Measurements from ENCODE around the gene BLVRB.
"Not testable (repeated sequence)": the region's sequence is repeated elsewhere in the genome, so short reads cannot be mapped to it uniquely, and the experiment has no call there.

BLVRB gene

DNA sequence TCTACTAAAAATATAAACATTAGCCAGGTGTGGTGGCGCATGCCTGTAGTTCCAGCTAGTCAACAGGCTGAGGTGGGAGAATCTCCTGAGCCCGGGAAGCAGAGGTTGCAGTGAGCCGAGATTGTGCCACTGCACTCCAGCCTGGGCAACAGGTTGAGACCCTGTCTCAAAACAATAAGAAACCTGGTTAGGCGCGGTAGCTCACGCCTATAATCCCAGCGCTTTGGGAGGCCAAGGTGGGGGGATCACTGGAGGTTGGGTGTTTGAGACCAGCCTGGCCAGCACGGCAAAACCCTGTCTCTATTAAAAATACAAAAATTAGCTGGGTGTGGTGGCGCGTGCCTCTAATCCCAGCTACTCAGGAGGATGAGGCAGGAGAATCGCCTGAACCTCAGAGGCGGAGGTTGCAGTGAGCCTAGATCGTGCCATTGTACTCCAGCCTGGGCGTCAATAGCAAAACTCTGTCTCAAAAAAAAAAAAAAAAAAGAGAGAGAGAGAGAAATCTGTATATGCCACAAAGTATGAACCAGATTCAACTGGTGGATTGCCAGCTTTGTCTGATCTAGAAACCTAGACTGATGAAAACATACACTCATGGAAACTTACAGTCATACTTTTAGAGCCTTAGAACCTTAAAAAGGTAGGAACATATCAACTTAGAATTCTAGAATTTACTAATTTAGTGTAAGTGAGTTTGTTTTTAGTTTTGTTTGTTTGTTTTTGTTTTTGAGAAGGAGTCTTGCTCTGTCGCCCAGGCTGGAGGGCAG lies 10.5 kb upstream of the BLVRB start:
- not testable (repeated sequence) for DNase-seq

DNA sequence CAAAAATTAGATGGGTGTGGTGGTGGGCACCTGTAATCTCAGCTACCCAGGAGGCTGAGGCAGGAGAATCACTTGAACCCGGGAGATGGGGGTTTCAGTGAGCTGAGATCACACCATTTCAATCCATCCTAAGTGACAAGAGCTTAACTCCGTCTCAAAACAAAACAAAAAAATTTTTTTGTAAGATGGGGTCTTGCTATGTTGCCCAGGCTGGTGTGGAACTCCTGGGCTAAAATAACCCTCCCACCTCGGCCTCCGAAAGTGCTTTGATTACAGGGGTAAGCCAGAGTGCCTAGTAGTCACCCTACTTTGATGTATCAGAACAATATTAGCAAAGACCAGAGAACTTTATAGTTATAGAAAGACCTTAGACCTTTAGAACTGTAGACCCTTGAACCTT lies 9.2 kb upstream of the BLVRB start:
- no peak for DNase-seq

DNA sequence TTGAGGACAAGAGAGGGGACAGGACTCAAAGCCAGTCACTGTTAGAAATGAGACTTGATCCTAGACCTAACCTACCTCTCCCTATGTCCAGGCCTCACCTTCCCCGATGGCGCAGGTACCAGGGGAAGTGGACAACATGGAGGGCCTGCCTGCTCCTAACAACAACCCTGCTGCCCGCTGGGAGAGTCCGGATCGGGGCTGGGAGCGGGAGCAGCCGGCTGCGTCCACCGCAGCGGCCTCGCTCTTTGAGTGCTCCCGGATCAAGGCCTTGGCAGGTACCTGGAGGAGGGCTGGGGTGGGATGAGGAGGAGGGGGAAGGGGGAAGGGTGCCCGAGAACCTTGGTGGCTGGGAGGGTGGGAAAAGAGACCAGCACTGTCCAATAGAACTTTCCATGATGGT lies 7.0 kb upstream of the BLVRB start:
- DNase-seq: no peak

DNA sequence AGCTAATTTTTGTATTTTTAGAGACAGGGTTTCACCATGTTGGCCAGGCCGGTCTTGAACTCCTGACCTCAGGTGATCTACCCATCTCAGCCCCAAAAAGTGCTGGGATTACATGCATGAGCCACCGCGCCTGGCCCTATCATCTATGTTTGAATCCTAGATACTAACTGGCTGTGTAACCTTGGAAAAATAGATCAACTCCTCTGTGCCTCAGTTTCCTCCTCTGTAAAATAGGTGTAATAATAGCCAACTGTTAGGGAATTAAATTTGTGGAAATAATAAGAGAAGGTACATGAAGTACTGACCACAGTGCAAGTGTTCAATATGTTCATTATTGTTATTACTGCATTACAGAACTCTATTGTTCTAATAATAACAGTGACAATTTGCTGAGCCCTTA lies 5.6 kb upstream of the BLVRB start:
- no peak for DNase-seq

DNA sequence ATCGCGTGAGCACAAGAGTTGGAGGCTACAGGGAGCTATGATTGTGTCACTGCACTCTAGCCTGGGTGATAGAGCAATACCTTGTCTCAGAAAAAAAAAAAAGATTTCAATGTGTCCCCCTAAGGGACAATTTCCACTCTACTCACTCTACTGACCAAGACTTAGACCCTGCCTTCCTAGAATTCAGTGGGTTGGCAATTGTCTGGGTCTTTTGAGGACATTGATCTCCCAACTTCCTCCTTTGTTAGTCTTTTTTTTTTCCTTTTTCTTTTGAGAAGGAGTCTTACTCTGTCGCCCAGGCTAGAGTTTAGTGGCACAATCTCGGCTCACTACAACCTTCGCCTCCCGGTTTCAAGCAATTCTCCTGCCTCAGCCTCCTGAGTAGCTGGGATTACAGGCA lies 3.5 kb upstream of the BLVRB start:
- DNase-seq: peak; percentile 27

DNA sequence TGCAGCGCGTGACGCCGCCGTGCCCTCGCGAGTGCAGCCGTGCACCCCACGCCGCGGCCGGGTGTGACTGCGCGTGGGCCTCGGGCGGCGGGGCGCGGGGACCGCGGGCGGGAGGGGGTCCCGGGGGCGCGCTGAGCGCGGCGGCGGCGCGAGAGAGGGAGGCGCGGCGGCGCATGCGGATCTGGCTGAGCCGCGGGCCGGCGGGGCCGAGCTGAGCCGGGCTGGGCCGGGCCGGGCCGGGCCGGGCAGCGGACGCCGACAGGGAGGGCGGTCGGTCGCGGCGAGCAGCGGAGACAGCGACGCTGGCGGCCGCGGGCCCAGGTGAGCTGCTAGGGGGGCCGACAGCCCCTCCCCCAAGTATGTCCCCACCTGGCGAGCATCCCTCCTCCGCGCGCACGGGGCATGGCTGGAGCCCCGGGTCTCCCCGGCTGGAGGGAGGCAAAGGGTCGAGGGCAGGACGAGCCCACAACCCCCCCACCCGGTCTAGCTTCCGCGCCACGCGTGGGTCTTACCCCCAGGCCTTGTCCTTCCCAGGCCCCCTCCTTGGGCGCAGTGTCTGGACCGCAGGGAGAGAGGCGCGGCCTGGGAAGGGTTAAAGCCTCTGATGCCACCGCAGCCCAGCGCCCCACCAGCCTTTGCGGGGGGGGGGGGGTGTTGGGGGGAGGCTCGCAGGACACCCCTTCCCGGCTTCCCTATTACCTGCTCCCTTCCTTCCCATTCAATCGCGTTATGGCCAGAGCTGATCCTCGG lies 1.6 kb upstream of the BLVRB start, which contains the start of gene SPTBN4:
TSS of gene SPTBN4 (plus strand) at position 17 of the 750 bp plus-strand sequence. CDS start 5,621 bp downstream, outside the sequence.
- no peak for DNase-seq

DNA sequence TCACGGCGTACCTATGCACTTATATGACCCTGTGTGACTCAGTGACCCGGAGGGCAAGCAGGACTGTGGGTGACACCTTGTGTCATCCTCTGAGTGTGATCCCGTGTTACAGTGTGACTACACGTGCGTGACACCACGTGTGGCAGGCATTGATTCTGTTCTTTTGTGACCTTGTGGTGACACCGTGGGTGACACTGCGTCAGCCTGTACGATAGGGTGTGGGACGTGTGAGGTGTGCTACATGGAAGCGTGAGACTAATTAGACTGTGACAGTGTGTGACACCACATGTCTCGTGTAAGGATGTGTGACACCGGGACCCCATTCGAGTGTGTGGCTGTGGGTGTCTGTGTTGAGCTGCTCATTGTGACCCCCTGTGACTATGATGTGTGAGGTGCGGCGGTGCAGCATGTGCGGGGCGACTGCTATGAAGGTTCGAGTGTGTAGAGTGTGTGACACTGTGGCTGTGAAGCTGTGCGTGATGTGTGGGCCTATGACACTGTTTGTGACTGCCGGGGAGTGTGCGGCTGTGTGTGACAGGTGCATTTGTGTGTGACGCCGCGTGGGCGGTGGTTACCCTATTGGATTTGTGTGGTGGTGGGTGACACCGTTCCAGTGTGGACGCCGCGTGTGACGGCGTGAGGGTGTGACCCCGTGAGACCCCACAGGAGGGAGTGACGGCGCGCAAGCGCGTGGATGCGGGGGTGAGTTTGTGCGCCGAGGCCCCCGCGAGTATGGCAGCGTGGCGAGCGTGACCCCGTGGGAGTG lies 857 bp upstream of the BLVRB start:
- DNase-seq: no peak

DNA sequence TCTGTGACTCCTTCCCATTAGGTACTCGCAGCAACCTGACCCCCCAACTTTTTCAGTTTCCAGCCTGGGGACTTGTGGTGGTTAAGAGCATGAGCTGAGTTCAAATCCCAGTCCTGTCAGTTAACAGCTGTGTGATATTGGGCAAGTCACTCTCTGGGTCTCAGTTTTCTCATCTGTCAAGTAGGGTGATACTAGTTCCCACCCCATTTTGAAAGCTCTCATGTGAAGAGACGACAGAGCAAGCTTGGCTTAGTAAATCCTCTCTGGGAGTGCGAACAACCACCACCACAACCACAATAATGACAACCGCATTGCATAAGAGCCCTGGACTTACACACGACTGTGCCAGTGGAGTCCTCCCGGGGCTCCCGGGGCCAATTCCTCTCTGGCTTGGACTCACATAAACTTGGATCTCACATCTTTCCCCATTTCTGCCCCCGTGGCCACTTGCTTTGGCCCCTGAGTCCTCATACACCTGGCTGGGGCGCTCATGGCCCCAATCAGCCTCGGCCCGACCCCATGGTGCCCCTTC lies 454 bp downstream of the BLVRB start:
- peak; percentile 90 for DNase-seq

DNA sequence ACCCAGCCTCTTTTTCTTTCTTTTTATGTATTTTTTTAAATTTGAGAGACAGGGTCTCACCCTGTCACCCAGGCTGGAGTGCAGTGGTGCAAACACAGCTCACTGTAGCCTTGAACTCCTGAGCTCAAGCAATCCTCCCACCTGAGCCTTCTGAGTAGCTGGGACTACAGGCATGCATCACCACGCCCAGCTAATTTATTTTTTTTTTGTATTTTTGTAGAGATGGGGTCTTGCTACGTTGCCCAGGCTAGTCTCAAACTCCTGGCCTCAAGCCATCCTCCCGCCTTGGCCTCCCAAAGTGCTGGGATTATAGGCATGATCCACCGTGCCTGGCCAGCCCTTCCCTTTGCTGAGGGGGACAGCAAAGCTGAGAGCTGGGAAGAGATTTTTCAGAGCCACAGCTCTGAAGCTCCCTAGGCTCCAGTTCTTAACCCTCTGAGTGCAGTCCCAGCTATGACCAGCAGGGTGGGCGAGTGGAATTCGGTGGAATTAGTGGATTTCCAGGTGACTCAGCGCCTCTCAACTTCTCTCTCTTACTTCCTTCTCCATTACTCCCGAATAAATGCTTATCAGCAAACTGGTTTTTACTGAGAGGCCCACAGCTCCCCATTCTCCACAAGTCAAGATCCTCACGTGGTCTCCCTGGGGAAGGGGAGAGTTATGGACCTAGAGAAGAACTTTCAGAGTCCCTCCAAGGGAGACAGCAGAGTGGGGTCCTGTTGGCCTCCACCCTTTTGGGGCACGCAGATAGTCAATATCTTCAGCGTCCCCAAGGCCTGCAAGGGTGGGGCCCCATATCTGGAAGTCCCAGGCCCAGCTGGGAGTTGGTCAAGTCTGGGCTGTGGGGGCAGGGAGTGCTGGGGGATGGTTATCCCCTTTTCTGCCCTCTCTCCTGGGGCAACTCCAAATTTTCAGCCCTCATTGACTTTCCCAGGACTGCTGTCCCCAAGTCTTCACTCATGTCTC lies 1.2 kb downstream of the BLVRB start:
- peak; percentile 96 for DNase-seq

DNA sequence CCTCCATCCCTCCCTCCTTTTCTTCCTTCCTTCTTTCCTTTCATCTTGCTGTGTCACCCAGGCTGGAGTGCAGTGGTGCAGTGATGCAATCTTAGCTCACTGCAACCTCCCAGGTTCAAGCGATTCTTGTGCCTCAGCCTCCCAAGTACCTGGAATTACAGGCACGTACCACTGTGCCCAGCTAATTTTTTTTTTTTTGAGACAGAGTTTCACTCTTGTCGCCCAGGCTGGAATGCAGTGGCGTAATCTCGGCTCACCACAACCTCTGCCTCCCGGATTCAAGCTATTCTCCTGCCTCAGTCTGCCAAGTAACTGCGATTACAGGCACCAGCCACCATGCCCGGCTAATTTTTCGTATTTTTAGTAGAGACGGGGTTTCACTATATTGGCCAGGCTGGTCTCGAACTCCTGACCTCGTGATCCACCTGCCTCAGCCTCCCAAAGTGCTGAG lies 1.9 kb downstream of the BLVRB start:
- not testable (repeated sequence) for DNase-seq

DNA sequence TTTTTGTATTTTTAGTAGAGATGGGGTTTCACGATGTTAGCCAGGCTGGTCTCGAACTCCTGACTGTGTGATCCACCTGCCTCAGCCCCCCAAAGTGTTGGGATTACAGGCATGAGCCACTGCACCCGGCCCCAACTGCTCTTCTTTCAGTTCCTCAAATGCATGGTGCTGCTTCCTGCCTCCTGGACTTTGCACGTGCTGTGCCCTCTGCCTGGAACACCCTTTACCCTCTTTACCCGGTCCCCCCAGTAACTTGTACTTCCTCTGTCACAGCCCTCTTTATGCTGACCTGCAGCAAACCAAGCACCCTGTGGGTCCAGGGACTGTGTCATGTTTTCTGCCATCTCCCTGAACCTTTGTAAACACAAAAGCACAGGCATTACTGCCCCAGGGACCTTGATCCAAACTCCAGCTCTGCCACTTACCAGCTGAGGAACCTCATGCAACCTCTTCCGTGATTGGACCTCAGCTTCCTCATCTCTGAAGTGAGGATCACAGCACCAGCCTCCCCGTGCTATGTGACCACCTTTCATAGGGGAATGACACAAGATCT lies 3.8 kb downstream of the BLVRB start:
- DNase-seq: peak; percentile 44

DNA sequence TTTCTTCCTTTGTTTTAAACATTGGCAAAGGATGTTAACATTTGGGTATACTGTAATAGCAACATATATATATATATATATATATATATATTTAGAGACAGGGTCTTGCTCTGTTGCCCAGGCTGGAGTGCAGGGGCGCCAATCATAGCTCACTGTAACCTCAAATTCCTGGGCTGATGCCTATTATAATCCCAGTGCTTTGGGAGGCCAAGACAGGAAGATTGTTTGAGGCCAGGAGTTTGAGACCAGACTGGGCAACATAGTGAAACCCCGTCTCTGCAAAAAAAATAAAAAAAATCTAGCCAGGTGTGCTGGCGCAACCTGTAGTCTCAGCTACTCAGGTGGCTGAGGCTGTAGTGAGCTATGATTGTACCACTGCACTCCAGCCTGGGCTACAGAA lies 5.4 kb downstream of the BLVRB start:
- no peak for DNase-seq

DNA sequence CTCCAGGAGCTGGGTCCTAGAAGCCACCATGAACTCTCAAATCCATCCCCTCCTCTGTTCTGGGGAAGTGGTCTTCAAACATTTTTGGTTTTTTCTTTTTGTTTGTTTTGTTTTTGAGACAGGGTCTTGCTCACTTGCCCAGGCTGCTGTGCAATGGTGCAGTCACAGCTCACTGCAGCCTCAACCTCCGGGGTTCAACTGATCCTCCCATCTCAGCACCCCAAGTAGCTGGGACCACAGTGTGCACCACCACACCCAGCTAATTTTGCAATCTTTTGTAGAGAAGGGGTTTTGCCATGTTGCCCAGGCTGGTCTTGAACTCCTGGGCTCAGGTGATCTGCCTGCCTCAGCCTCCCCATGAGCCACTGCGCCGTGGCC lies 7.0 kb downstream of the BLVRB start:
- DNase-seq: no peak

DNA sequence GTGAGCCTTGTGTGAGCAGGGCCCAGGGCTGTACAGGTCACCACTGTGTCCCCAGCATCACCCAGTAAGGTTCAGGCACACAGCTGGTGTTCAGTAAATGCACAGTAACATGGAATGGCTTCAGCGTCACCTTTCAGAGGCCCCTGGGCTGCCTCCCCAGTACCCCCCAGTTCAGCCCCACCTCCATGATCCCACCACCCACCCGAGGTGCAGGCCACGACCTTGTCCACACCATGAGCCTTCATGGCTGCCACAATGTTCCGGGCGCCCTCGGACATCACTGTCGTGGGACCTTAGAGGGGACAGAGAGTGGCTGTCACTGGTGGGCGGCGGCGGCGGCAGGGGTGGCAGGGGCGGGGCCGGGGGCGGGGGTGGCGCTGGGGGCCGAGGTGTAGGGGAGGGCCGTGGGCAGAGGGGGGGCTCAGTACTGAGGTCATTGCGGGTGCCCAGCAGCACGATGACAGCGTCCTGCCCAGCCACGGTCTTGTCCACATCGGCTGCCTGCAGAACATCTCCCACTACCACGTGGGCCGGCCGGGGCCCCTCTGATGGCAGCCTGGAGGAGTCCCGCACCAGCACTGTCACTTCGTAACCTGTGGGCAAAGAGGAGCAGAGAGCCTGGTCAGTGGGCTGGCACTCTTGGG lies 7.5 kb downstream of the BLVRB start:
- DNase-seq: no peak

DNA sequence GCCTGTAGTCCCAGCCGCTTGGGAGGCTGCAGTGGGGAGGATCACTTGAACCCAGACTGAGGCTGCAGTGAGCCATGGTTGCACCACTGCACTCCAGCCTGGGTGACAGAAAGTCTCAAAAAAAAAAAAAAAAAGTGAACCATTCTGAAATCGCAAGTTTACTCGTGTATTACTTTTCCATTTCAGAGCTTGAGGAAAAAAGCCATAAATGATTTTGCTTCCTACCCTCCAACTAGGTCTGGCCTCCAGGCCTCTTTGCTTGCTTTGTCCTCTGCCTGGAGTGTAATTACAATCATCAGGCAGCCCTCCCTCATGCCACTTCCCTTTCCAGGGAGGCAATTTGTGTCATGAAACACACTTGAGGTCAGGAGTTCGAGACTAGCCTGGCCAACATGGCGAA lies 8.5 kb downstream of the BLVRB start:
- no peak for DNase-seq

DNA sequence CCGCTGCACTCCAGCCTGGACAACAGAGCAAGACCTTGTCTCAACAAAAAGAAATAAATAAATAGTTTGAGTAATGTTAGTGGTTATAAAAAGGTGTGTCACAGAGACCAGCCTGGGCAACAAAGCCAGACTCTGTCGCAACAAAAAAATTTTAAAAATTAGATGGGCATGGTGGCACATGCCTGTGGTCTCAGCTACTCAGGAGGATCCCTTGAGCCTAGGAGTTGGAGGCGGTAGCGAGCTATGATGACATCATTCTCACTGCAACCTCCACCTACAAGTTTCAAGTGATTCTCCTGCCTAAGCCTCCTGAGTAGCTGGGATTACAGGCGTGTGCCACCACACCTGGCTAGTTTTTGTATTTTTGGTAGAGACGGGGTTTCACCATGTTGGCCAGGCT lies 11.6 kb downstream of the BLVRB start:
- DNase-seq: not testable (repeated sequence)

DNA sequence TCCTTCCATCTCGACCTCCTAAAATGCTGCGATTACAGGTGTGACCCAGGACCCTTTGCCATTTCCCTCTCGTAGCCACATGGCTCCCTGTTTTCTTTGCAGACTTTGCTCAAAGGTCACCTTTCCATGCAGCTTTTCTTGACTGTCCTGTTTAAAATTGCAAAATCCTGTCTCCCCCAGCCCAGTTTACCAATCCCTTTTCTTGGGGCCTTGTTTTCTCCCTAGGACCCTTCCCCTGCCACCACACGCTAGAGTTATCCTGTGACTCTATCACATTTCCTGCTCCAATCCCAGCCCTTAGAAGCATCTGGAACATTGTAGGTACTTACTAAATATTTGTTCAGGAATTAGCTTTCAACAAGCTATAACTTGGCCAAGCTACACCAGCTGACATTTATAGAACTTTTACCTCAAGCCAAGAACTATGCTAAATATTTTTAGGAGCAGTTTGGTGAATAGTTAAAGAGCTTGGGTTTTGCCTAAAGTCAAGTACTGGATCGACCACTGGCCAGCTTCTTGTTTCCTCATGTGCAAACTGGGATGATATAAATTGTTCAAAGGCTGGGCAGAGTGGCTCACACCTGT lies 12.3 kb downstream of the BLVRB start:
- DNase-seq: no peak

DNA sequence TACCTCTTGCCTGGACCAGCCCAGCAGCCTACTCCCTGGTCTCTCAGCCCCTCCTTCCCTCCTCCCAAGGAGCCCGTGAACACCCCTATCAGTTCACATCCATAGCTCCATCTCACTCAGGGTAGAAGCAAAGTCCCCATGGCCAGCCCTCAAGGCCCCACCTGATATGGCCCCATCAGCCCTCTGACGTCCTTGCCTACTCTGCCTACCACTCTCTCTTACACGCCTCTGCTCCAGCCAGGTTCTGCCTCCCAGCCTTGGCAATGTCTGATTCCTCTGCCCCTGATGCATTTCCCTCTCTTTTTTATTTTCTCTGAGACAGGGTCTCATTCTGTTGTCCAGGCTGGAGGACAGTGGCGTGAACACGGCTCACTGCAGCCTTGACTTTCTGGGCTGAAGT lies 13.5 kb downstream of the BLVRB start:
- DNase-seq: no peak

DNA sequence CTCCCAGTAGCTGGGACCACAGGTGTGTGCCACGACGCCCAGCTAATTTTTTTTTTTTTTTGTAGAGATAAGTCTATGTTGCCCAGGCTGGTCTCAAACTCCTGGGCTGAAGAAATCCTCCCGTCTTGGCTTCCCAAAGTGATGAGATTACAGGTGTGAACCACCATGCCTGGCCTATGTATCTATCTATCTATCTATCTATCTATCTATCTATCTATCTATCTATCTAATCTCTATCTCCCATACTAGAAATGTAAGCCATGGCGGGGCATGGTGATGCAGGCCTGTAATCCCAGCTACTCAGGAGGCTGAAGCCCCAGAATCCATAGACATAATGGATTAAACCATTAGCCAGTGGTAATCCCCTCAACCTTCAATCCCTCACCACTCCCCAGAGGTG lies 14.9 kb downstream of the BLVRB start:
- DNase-seq: no peak

DNA sequence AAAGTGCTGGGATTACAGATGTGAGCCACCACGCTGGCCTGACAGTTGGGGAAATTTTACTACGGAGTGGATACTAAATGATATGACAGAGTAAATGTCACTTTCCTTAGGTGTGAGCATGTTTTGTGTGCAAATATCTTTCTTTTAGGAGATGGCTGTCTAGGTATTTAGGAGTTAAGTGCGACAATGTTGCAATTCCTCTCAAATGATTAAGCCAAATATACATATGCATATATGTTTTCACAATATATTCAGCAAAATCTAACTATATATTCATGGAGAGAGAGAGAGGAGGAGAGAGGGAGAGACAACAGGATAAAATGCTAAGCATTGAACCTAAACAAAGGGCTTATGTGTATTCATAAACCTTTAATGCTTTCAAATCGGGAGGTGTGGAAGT lies 16.0 kb downstream of the BLVRB start:
- no peak for DNase-seq

DNA sequence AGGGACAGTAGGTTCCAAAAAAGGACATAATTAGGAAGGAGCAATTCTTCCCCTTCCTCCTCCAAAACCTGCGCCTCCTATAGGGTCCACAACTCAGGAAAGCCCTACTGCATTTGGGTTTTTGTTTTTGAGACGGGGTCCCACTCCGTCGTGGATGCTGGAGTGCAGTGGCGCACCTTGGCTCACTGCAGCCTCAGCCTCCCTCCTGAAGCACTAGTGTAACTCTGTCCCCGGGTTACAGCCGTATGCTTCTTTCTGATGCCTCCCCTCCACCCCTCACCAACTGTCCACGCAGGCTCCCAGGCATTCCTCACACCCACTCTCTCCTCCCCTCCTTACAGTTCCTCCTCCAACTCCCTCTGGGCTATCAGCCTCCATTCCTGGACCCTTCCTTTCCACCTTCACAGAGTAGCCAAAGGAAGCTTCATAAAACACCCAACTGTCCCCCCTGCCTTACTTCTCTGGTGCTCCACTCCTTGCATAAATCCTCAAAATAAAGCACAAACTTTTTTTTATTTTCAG lies 19.2 kb downstream of the BLVRB start:
- no peak for DNase-seq

Data from hematopoietic multipotent progenitor cell treated with erythropoietin and hydrocortisone succinate and interleukin-3 and kit ligand, for 4 days (in vitro differentiated cells).